GM18907 (cell line): ENCODE data around the gene PTPRK.

ENCODE experiments used
- ATAC-seq: cut with Tn5 transposase; IDR thresholded peaks from one replicate; pipeline ENCODE4 v1.9.1; 2021; ENCODE audit warnings: mild to moderate bottlenecking, moderate library complexity; ENCODE audit not compliant: unreplicated experiment

Gene PTPRK

GRCh38 chr6:128158496-128158895 lies 361.9 kb downstream of the PTPRK start:
- no peak for ATAC-seq

DNA sequence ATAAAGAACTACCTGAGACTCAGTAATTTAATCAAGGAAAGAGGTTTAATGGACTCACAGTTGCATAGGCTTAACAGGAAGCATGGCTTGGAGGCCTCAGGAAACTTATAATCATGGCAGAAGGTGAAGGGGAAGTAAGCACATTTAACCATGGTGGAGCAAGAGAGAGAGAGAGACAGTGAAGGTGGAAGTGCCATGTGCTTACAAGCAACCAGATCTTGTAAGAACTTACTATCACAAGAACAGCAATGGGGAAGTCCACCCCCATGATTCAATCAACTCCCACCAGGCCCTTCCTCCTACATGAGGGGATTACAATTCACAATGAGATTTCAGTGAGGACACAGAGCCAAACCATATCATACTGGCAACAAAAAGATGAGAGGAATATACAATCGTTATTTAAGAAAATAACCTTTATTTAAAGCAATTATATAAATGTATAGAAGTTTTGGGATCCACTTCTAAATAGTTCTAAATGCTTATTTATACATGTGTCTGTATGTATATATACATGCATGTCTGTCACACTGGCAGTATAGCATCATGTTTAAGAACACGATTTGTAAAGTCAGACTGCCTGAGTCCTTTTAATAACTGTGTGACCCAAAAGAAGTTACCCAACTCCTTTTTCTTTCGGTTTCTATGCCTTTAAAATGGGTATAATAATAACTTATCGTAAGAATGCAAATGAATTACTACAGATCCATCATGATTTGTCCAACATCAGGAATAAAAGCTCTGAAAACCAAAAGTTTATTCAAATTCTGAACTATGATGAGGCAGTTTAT lies 363.9 kb downstream of the PTPRK start:
- ATAC-seq = no peak

GRCh38 chr6:128155826-128156225 lies 364.6 kb downstream of the PTPRK start:
- no peak for ATAC-seq

- ATAC-seq = no peak
Measured at GRCh38 chr6:128152551-128152950, 367.8 kb downstream of the PTPRK start.

GRCh38 chr6:128150376-128150775 lies 370.0 kb downstream of the PTPRK start:
- no peak for ATAC-seq

- ATAC-seq = no peak
Measured at GRCh38 chr6:128149796-128150195, 370.6 kb downstream of the PTPRK start.

GRCh38 chr6:128144320-128144719 lies 376.1 kb downstream of the PTPRK start:
- ATAC-seq = no peak

DNA sequence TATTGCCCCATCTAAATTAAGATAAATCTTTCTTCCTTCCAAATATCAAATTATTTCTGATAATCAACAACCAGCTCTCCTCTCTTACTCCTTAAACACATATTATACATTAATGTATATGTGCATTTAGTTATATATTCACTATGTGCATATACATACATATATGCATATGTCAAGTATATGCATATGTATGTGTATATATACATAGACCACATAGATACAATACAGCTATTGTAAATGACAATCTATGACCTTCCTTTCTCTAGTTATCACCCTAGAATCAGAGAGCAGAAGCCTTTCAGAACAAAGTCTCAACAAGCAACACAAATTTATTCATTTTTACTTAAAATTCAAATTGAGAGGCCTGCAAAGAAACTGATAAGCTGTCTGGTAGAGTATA lies 378.5 kb downstream of the PTPRK start:
- ATAC-seq = no peak

DNA sequence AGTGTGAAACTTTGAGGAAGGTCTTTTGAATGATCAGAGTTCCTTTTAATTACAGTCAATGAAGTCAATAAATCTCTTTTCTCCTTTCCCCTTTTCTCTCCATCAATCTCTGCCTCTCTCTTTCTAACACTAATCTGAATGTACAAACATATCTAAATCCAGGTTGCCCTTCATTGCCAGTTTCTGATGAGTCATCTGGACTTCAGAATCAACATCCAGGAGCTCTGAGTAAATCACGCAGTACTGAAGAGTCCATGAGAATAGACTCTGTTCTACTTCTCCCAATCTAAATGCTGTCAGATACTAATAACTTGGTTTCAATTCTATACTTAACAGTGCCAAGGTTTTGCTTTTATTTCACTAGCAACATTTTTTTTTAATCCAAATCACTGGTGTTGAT lies 380.9 kb downstream of the PTPRK start:
- no peak for ATAC-seq

DNA sequence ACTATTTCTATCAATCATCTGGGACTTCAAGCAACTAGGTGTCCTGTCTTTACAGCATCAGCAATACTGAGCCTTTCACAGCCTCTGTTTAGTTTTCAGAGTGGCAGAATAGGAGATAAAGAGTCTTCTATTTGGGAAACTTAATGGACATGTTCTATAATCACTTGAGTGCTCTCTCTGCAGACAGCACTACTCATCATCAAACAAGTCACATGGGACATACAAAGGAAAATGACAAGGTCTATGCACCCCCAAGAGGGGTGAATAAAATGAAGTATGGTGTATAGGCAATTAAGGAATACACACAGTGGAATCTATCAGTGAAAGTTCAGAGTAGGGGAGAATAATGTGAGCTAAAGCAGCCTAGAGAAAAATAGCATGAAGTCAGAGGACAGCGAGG lies 381.7 kb downstream of the PTPRK start:
- no peak for ATAC-seq

DNA sequence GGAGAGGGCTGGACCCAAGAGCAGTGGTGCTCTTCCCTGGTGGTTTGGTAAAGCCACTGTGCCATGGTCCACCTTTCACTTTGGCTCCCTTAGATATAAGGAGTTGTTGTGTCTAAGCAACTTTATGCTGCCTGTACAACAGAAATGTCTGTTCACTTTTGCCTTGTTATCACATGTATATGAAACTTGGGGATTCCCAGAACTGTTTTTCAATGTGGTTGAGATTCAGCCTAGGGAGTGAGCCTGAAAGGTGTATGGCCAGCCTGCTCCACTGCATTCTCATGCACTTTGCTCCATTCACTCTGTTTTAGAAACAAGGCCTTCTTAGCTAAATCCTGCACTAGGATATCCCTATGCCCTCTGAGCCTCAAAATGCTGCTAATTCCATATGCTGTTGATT lies 385.1 kb downstream of the PTPRK start:
- peak; percentile 78 for ATAC-seq

- no peak for ATAC-seq
Measured at GRCh38 chr6:128131566-128131965, 388.8 kb downstream of the PTPRK start.

DNA sequence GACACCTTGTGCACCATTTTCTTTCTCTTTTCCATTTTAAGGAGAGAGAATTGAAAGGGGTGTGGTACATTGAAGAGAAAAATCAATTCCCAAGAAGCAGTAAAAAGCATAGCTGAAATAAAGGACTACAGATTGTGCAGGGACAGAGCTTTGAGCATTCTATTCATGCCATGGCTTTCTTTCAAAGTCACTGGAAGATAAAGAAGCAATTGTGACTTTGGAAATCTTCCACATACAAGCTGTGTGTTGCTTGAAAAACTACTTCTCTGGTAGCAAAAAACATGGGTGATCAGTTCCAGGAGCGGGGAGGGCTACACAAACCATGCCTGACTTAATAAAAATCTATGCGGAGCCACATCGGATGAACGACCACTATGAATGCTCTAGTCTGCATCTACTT lies 389.4 kb downstream of the PTPRK start:
- ATAC-seq = no peak

- ATAC-seq = no peak
Measured at GRCh38 chr6:128129679-128130078, 390.7 kb downstream of the PTPRK start.

- no peak for ATAC-seq
Measured at GRCh38 chr6:128127650-128128049, 392.7 kb downstream of the PTPRK start.

GRCh38 chr6:128124713-128125112 lies 395.7 kb downstream of the PTPRK start:
- ATAC-seq = no peak

DNA sequence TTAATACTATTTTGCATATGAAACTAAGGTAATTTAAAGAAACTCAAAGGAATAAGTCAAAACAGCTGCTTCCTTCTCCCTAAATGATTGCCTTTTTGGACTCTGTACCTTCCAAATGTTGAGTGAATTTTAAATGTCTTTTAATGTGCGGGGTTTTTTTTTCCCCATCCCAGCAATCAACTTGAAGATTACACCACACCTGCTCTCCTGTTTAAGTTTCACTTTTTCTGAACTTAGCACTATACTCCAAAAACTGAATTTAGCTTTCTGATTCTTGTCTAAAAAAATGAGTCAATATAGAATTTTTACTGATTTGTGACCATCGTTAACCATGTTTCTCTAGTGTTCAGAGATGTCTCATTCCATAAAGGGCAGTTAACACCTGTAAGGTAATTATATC lies 398.8 kb downstream of the PTPRK start:
- ATAC-seq = no peak

- no peak for ATAC-seq
Measured at GRCh38 chr6:128121190-128121589, 399.2 kb downstream of the PTPRK start.

- ATAC-seq = no peak
Measured at GRCh38 chr6:128118401-128118800, 402.0 kb downstream of the PTPRK start.

DNA sequence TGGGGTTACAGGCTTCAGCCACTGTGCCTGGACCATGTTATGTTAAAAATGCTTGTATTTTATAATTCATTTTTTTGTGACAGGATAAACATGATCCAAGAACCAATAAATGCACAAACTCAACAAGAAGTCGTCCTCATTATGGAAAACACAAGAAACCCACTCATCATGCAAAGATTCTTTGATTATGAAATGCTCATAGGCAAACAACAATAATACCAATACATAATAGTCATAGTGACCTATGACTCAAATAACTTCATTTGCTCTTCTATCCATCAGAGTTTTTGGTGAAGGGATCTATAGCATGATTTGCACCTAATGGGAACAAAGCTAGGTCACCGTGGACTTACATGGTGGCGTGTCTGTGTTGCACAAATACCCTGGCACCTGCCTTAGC lies 402.5 kb downstream of the PTPRK start:
- no peak for ATAC-seq

DNA sequence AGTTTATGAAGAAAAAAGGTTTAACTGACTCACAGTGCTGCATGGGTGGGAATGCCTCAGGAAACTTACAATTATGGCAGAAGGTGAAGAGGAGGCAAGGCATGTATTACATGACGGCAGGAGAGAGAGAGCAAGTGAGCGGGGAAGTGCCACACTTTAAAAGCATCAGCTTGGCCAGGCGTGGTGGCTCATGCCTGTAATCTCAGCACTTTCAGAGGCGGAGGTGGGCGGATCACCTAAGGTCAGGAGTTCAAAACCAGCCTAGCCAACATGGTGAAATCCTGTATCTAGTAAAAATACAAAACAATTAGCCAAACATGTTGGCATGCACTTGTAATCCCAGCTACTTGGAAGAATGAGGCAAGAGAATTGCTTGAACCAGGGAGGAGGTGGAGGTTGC lies 406.2 kb downstream of the PTPRK start:
- no peak for ATAC-seq

DNA sequence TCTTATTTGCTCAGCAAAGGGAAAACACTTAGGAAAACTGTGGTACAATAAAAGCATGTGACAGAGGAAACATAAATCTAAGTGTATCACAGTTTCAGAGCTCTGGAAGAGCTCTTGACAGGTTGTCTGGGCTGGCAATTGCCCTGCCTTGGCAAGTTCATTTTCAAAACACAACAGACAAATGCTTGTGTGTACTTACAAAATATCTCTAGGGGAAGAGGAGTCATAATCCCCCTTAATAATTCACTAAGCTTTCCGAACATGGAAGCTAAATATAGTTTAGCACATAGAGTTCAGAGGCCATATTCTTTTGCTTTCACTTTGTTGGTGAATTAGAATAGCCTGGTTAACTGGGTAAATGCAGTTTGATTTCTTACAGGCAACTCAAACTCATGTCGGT lies 407.9 kb downstream of the PTPRK start:
- peak; percentile 84 for ATAC-seq

GRCh38 chr6:128111096-128111495 lies 409.3 kb downstream of the PTPRK start:
- ATAC-seq = no peak
